NCI-H446 (cell line): ENCODE measurements around the gene ZBTB20.
"Not testable (repeated sequence)": the region's sequence is repeated elsewhere in the genome, so short reads cannot be mapped to it uniquely, and the experiment has no call there.

ENCODE experiments used
- DNase-seq, 2 experiments: peaks; one replicate each; lab custom pipeline; 2025; lab: John Stamatoyannopoulos, UW

ZBTB20 gene

DNA sequence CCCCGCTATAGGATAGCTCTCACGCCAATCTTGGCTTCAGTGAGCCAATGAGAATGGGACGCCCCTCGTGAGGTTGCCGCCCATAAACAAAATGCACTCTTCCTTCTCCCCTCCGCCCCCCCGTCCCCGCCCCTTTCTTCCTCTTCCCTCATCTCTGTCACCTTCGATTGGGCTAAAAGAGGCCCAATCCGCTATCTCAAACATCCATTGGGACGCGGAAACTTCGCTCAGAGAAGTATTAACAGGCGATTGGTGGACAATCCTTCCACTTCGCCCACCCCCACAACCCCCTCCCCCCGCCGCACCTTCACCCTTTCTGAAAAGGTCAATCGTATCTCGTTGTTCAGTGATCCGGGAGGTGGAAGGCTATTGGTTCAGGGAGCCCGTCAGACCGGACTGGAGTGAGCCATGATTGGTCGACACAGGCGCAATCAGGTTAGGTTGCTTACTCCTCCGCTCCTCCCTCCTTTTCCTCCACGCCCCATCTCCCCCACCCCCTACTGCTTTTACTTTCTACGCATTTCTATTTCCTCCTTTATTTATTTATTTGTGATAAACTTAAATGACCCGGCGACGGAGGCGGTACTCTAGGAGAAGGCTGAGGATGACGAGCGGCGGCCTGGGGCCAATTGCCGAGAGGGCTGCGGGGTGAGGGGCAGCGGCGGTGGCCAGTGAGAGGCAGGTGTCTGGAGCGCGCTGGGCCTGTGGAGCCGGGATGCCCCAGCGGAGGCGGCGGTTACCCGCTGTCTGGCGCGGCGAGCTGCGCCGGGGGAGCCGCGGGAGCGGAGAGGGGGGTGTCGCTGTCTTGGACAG, 447 bp upstream of the ZBTB20 start:
- DNase-seq = peak; percentile 100

DNA sequence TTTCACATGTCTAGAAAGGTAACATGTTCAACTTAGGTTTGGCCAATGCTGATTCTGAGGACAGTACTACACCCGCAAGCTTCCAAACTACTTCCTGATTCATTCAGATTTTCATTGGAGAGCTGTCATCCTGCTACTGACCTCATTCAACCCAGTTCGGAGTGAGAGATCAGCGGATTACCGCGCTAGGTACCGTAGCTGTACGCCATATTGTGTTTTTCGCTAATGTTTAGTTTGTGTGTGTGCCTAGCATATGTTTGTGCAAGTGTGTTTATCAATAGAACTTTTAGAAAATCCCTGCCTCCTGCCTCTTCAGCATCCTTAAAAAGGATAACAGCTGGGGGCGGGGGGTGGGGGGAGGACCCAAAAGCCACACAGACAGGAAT, 1.1 kb downstream of the ZBTB20 start:
- DNase-seq = peak; percentile 35 to 77

DNA sequence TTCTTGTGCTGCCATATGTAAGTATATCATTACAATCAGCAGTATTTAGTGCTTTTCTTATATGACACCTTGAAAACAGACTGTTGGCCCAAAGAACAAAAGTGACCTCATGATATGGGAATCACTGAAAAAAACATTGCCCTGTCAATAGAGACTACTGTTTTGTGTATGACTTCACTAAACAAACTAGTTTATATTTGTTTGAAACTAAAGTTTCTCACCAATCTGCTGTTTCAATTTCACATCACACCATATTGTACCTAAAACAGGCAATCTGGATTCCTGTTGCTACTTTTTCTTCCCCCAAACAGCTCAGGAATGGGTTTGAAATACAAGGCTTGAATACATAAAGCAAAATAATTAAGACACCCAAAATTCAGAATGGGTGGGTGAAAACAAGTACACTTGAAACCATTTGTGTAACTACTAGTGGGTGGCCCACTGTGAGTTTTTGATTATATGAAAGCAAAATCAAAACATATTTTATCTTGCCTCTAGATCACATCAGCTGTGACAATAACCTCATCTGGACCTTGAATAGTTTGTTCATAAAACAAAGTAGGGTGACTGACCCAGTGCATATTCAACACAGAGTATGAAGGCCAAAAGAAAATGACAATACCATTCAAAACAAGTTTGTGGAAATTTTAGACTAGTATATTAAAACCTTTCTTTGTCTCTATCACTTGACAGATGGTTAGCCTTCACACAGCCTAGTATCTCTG, 5.9 kb downstream of the ZBTB20 start:
- DNase-seq = no peak

DNA sequence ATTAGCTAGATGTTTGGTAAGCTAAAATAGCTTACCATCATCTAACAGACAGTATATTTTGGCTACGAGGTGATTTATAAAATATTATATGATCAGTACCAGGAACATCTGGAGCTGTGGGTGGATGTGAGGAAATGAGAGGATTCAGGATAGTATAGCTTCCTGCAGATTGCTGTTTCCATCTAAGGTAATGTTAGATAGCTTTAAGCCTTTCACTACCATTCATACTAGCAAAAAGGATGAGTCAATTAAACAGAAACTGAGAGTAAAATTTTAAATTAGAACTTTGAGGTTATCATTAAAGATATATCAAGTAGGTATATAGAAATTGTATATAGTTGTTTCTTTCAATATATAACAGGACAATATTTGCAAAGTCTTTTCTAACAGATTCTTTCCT, 8.0 kb downstream of the ZBTB20 start:
- DNase-seq = no peak

DNA sequence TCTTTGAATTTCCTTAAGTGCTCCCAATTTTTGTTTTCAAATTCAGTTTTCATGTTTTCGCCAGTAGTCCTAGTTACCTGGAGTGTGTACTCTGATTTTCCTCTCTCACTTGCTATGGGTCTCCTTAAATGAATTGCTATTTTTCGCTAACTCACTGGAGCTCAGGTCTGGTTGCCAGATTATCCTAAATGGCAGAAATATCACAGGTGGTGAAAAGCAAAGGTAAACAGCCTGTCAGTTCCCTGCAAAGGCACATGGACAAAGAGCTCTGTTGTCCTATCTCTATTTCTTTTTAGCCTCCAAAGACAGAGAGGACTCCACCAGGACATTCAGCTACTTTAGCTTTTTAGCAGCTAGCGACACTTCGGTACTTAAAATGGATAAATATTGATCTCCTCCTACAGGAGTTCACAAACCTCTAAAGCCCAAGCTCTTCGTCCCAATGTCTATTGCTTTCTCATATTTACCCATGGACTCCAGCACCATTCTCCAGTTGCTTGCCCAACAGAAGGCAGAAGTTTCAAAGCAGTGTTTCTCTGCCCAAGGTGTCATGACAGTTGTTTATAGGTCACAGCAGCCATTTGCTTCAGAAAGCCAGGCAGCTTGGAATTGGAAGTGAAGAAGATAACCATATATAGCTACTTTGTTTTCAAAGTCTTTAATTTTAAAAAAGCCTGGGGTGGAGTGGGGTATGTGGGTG, 12.3 kb downstream of the ZBTB20 start:
- no peak for DNase-seq

DNA sequence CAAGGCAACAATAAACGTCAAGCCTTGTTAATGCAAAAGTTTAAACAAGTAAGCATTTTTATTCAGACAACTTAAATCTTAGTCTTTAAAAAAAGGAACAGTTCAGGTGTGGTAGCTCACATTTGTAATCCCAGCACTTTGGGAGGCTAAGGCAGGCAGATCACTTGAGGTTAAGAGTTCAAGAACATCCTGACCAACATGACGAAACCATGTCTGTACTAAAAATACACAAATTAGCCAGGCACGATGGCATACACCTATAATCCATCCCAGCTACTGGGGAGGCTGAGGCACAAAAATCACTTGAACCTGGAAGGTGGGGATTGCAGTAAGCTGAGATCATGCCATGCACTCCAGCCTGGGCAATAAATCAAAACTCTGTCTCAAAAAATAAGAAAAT, 19.9 kb downstream of the ZBTB20 start:
- DNase-seq = no peak

DNA sequence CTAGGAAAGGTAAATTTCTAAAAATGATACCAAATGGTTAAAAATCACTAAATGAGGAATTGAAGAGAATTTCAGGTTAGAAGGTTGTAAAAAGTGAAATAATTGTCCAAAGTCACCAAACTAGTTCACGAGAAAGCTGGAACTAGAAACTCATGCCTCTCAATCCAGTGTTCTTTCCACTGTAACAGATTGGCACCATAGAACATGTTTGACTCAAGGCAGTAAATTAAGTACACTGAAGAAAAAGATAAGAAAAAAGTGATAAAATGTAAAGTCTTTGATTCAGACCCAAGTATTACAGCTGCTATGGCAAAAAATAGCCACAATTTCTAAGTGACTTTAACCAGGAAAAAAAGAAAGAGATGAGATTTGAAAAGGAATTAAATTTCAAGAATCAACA, 26.5 kb downstream of the ZBTB20 start:
- no peak for DNase-seq

DNA sequence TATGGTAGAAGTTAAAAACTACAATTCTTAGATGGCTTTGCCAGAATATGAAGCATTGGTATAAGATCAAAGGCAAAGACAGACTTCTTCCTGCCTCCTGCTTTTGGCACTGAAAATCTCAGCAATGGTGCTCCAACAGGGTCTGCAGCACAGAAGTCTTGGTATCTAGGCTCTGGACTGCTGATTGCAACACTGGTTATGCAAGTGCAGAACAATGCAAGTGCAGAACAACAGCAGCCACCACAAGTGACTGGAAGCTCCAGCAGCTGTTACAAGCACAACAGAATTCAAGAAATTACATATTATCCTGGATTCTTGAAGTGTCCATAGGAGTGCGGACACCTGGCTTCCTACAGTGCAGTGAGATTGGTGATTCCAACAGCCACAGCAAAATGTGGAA, 33.7 kb downstream of the ZBTB20 start:
- no peak for DNase-seq

DNA sequence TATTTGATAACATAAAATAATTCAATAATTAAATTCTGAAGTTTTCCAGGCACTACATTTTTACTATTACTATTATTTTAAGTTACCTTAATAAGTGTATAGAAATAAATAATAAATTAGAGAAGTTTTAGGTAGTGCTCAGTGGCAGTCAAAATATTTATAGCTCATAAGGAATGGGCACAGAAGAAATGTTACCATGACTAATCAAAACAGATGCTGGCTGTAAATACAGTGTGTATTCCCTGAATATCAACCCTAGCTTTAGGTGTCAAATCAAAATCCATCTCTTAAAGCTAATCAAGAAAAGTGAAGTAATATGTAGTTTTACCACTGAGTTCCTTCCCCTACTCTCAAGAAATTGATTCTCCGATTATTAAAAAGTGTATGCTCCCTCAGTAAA, 35.5 kb downstream of the ZBTB20 start:
- no peak for DNase-seq

DNA sequence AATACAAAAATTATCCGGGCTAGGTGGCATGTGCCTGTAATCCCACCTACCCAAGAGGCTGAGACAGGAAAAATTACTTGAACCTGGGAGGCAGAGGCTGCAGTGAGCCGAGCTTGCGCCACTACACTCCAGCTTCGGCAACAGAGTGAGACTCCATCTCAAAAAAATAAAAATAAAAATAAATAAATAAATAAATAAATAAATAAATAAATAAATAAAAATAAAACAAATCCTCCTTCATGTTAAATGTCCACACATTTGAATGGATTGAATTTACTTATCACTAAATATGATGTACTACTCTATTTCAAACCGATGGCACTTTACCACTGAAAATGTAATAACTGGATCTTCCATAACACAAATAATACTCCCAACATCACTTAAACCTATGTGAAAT, 36.3 kb downstream of the ZBTB20 start:
- DNase-seq = no peak

DNA sequence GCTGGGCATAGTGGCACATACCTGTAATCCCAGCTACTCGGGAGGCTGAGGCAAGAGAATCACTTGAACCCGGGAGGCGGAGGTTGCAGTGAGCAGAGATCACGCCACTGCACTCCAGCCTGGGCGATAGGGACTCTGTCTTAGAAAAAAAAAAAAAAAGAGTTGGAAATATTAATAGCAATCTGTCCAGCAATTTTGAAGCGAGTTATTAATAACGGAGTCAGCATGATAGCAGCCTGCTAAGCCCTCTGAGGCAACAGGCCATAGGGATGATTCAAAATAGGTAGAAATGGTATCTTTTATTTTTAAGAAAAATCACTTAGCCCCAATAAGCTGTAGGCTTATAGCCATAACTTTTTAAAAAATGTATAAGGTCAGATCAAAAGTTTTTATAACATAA, 37.0 kb downstream of the ZBTB20 start:
- DNase-seq = not testable (repeated sequence)

DNA sequence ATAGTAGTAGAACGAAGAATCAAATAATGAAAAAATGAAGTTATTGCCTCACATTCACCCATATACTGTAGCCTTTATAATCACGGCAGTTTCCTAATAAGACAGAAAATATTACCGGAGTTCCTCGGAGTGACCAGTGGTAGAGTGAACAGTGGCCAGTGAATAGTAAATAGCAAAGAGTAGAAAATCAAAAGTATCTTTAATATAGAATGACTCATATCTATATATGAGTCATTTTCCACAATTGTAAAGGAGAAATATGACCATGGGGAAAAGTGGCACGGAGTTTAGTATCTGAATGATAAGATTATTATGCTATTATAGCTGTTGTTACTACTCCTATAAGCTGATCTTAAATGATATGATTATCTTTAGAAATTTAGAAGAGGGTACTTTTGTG, 38.5 kb downstream of the ZBTB20 start:
- no peak for DNase-seq

DNA sequence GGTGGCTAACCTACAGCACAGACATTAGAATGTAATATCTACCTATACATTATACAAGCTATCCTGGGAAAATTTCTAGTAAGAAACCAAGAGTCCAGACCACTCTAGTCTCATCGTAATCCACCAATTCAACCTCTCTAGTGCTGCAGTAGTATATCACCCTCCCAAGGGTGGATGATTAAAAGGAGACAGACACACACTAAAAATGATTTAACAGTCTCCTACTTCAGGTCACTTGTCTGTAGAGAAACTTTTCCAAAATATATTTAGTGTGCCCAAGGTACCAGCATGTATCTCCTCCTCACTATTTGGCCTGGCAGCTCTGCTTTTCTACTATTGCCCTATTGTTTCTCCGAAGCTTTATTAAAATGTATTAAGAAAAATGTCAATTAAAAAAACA, 45.0 kb downstream of the ZBTB20 start:
- no peak for DNase-seq

DNA sequence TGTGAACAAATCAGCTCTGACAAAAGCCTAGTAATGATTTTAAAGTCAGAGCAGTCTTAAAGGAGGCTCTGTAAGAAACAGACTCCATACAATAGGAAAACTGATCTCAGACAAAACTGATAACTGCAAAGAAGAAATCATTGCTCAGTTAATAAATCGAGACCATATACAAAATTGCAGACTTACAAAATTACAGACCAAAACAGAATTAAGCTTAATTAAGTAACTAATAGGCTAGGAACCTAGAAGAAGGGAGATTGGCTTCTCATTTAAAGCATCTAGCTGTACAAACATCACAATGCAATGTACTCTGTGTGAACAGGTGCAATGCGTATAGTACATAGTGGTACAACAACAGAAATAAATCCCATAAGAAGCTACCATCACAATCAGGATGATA, 46.3 kb downstream of the ZBTB20 start:
- no peak for DNase-seq

DNA sequence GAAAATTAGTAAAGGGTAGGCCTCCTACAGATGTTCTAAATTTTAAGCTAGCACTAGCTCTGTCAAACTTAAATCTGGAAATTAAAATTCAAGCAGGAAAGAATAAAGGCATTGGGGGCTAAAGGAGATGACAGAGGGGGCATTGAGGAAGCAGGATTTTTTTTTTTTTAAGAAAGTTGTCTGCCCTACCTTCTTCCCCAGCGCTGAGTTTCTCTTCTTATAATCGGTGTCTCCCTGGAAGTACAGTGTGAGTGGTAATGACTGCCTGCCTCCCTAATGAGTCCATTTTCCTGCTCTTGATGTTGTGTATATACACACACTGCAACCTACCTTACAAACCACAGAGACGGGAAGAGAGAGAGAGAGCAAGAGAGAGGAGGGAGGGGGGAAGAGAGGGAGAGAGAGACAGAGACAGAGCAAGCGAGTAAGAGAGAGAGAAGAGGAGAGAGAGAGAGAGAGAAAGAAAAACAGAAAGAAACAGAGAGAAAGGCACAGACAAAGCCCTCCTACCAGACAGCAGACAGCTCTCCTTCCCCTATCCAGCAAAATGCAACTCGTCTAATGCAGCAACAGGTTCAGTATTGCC, 47.0 kb downstream of the ZBTB20 start:
- peak; percentile 23 to 30 for DNase-seq

DNA sequence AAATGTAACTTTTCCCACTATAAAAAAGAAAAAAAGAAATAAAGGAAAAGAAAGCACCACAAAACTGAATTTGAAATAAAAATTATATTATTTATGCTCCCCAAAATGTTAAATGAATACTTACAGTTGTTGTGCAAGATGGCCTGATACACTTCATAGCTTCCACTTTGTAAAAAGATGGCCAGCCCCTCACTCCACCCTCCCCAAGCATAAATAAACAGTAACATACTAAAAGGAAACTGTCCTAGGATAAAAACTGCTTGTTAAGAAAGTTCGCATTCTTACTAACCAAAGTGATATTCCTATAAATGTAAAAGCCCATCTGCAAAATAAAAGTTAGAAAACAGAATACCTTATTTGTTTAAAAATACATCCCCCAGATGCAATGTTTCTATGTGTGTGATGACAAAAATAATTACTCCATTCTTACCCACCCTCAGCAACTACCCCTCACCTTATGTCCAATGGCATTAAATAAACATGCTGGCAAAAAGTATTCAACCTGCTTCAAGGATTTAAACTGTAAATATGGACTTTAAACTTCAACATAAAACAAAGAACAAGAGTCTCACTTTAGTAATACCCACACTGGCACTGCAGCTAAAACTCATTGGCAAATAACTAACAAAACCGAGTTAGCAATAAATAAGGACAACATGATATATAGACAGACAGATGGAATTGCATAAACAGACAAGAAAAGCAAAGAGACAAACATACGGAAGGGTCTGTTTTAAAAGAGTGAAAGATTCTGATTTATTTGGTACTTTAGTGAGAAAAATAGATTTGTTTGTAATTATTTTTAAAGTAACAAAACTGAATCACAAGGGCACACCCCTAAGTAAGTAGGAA, 47.7 kb downstream of the ZBTB20 start:
- DNase-seq = no peak

DNA sequence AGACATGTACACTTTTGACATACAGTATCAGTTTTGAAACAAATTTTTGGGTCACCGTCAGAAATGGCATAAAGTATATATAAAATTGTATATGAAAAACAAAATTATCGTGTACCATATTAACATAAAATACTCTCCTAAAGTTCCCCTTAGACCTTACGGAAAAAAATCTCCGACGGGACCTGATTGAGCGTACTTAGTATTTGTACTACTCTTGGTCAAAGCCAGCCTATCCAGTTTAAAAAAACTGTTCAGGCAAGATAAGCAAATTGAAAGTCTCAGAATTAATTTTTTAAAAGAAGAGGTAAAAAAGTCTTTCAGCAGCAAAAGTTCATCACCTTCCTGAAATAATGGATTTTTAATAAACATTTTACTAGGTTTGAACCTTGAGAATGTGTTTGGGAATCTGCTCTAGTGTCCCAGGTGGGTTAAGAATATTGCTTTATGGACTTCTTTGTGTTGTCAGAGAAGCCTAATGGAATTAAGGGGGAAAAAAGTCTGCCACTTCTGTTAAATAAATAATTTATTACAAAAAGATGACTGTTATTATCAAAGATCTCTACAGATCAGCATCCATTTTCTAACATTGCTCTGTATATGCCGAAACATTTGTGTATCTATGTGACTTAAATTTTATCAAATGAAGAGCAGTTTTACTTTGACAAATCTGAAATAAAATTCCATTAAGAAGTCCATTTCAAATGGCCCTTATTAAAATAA, 48.6 kb downstream of the ZBTB20 start:
- DNase-seq = no peak

DNA sequence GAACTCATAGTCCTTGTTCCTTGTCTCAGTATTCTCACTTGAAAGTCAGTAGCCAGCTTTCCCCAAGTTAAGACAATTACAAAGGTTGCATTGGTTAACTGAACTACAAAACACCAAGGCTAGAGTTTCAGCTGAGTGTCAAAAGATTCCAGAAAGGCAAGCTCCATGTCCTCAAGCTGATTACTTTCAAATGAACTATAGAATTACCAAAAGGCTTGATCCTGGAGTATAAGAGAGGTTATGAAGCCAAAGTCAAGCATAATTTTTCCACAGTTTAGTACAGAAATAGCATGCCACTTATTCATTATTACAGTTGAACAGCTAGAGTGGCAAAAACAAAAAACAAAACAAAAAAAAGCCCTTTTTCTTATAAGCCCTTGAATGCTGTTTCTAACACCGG, 51.9 kb downstream of the ZBTB20 start:
- DNase-seq = no peak

DNA sequence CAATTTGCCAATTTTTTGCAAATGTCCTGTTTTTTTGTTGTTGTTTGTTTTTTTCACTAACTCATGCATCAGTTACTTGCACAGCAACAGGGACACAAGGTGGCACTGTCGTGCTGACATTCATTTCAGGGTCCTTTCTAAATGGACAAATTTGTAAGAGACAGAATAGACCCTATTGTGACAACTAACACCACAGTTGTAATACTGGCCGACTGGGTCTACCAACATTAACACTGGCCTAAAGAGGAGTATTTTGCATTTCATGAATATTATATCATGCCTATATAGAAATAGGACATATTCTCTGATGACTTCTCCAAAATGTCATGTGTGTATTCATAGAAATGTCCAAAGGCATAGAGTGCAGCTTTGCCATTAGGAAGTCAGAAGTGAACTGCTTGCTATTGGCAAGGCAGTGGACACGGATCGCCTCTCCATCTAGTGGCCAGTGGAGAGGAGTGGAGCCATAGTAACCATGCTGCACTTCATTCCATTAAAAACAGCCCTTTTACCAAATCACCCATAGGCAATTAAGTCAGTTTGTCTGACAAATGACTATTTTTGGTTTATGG, 54.8 kb downstream of the ZBTB20 start:
- peak; percentile 62 to 79 for DNase-seq

DNA sequence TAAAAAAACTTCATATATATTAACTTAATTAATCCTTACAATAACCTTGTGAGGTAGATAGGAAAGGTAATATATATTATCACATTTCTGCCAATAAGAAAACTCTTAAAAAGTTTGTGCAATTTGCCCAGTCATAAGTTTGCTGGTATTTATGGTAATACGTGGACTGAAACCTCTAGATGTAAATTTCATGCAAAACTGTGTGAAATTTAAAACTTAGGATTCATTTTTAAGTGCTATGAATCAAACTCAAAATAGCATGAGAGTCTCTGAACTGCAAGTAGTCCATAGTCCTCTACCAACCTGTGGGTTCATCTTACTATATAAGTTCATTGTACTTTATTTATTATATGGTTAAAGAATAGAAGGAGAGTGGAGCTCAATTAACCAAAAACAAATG, 56.4 kb downstream of the ZBTB20 start:
- DNase-seq = no peak

DNA sequence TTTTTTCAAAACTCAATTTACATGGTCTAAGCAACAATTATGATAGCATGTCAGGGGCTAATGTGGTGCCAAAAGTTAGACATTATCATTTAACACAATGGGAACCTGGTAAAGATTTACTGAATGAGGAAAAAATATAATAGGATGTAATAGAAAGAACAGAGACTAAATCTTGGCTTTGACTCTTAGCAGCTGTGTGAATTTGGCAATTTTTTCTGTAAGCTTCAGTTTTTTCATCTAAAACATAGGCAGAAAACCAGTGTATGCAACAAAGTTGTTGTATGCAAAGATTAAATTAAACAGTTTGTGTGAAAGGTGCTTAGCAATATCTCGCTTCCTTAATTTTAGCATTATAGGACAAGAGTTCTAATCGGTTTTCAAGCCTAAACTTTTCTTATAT, 57.6 kb downstream of the ZBTB20 start:
- no peak for DNase-seq
